ENCODE results near the gene AMBP. TPM values are rescaled to one million over a fixed set of nuclear protein-coding genes. Genes with fewer than 3 reads are reported as not detected.

Gene AMBP
- total and polyA plus RNA-seq, 12 donors: 0.01 TPM; not detected in 11

DNA sequence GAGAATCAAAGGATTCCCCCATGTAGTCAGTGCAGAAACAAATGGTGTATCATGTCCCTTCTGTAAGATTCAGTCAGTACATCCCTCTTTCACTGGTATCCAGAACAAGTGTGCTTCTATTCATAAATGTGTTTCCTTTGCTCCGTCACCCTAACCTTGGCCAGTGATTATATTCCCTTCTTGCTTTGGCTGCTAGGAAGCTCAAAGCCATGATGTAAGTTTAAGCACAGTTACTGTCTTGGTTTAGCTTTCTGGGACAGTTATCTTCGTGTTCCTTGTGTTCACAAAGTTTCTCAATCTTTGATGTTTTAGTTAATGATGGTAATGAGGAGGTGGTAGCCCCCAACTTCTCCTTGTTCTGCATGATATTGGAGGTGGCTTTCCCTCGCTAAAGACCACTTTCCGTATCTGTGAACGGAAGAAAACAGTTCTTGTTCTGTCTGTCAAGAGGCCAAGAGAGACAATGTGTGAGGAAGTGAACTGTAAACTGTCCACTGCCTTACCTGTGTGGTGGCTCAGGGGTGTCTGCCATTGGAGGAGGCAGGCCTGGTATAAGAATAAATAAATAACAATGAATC is 2.2 kb upstream of the AMBP start:
- TF ChIP-seq, protein P1, sequence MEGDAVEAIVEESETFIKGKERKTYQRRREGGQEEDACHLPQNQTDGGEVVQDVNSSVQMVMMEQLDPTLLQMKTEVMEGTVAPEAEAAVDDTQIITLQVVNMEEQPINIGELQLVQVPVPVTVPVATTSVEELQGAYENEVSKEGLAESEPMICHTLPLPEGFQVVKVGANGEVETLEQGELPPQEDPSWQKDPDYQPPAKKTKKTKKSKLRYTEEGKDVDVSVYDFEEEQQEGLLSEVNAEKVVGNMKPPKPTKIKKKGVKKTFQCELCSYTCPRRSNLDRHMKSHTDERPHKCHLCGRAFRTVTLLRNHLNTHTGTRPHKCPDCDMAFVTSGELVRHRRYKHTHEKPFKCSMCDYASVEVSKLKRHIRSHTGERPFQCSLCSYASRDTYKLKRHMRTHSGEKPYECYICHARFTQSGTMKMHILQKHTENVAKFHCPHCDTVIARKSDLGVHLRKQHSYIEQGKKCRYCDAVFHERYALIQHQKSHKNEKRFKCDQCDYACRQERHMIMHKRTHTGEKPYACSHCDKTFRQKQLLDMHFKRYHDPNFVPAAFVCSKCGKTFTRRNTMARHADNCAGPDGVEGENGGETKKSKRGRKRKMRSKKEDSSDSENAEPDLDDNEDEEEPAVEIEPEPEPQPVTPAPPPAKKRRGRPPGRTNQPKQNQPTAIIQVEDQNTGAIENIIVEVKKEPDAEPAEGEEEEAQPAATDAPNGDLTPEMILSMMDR (IDR thresholded peaks at IDR 0.05): no peak
- ATAC-seq: no peak
- 86% methylated on average over 5 of the region's 5 CpGs for WGBS, 2 donors
- no peak for DNase-seq
- Histone ChIP-seq H3K36me3 (no peaks in the 10 kb centered on the region), H3K4me1 (peaks cover 0 to 5% (median 0%) of the 10 kb centered on the region in 9 donors), H3K9me3 (no peaks in the 10 kb centered on the region), H3K27me3 (peaks cover 0 to 42% (median 17%) of the 10 kb centered on the region in 7 donors), H3K27ac (no peak overlapping the region), H3K4me3 (no peak overlapping the region)
- intact Hi-C loops (cut with DNase I): loop anchor here in 6 of 10 donors (2.0 to 5.0 kb wide), 2 partner anchors 212 to 213 kb away; no protein-coding TSS in a partner anchor

DNA sequence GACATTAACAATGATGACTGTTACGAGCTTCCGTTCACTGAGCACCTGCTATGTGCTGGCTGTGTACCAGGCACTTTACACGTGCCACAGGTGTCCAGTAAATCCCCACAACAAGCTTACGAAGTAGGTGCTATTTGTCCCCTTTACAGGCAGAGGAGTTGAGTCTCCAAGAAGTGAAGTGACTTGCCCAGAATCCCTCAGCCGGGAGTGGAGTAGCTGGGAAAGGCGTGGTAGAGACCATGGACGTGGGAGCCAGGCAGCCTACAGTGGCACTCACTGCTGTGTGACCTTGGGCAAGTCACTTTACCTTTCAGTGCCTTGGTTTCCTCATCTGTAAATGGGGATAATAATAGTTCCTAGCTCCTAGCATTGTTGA is 669 bp upstream of the AMBP start:
- TF ChIP-seq, protein P1 (IDR thresholded peaks at IDR 0.05): no peak
- WGBS, 2 donors: 84 to 85% methylated on average over 7 of the region's 7 CpGs

DNA sequence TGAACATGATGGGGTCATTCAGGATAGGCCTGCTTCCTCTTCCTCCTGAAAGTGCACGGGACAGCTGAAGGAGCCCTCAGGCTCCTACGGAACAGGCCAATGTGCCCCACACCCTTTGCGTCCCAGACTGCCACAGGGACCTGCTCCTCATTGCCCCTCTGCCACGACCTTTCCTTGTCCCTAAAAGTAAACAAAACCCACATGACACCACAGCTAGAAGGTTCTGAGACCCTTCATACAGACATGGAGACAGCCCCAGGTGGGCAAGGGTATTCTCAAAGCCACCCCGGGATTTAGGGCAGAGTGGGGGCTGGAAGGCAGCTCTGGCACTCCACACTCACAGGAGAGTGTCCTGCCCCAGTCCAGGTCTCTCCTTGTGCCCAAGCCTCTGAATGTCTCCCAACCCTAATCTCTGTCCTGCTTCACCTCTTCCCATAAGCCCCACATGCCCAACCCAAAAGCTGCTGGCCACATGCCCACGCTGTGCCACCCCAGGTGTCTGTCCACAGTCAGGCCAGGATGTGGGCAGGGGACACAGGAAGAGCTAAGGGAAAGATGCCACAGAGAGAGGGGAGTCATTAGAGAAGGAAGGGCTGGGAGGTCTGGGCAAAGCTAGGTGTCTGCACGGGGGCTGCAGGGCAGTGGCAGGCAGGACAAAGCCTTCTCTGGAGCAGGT is 800 bp downstream of the AMBP start:
- no peaks in the 10 kb centered on the region for H3K36me3 ChIP-seq
- H3K27me3 ChIP-seq: peaks cover 0 to 44% (median 17%) of the 10 kb centered on the region in 7 donors
- H3K27ac ChIP-seq: no peak overlapping the region
- 65 to 67% methylated on average over 7 of the region's 7 CpGs for WGBS, 2 donors
- TF ChIP-seq, protein P1 (IDR thresholded peaks at IDR 0.05): no peak
- no peak overlapping the region for H3K4me3 ChIP-seq
- H3K9me3 ChIP-seq: no peaks in the 10 kb centered on the region
- DNase-seq (no peak), ATAC-seq (no peak)
- intact Hi-C loops (cut with DNase I): no loop called here
- H3K4me1 ChIP-seq: peaks cover 0 to 6% (median 1%) of the 10 kb centered on the region in 9 donors

More for the DNA sequence above, 669 bp upstream of the AMBP start:
- no peak for ATAC-seq
- no peak overlapping the region for H3K4me3 ChIP-seq
- DNase-seq: no peak
- H3K36me3 ChIP-seq: no peaks in the 10 kb centered on the region
- H3K4me1 ChIP-seq: peaks cover 0 to 5% (median 0%) of the 10 kb centered on the region in 9 donors
- no peaks in the 10 kb centered on the region for H3K9me3 ChIP-seq
- intact Hi-C loops (cut with DNase I): no loop called here
- H3K27ac ChIP-seq: no peak overlapping the region
- H3K27me3 ChIP-seq: peaks cover 0 to 44% (median 17%) of the 10 kb centered on the region in 7 donors

DNA sequence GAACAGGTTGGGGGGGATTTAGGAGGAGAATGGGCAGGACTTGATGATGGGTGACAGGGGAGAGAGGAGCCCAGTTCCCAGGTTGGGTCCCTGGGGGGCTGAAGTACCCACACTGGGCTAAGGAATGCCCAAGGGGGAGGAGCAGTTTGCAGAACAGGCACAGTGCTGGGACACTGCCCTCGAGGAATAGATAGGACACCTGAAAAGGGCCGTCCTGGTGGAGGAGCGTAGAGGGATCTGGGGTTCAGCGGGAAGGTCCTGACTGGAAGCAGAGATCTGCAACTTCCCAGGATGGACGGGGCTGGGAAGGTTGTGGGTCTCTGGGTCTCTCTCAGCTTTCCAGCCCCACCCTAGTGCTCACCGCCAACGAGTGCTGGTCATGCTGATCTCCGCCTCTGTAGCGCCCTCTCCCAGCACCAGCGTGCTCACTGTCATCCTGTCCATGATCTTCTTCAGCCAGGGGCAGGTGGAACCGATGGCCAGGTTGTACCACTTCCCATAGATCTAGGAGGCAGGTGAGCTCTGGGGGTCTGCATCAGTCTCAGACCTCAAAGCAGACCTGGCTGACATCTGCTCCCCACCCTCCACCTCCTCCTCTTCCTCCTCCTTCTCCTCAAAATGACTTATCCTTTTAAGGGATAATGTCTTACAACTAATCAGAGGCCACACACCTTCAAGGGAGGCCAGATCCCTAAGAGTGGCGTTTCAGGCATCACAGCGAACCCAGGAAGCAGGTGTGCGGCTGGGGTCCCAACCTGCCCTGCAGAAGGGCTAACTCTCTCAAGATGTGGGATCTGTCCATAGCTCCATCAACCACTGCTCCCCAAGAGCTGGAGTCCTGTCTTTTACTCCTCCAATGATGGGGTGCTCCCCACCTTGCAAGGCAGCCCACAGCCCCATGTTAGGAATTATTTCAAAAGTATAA is 1.6 kb downstream of the AMBP start:
- intact Hi-C loops (cut with DNase I): no loop called here
- Histone ChIP-seq H3K27ac (no peak overlapping the region), H3K36me3 (no peaks in the 10 kb centered on the region), H3K9me3 (no peaks in the 10 kb centered on the region), H3K4me1 (peaks cover 0 to 11% (median 7%) of the 10 kb centered on the region in 9 donors), H3K4me3 (no peak overlapping the region), H3K27me3 (peaks cover 0 to 44% (median 17%) of the 10 kb centered on the region in 7 donors)
- DNase-seq (no peak), ATAC-seq (no peak)
- WGBS, 2 donors: 66 to 69% methylated on average over 14 of the region's 14 CpGs
- TF ChIP-seq, protein P1 (IDR thresholded peaks at IDR 0.05): no peak
